ENCODE measurements around the gene IRS1.

Gene IRS1

GRCh38 chr2:226767056-226767813 lies 32.4 kb downstream of the IRS1 start:
- H3K4me3 Mint-ChIP-seq: no peak overlapping the region
- peaks cover 4% of the 10 kb centered on the region for H3K4me1 Mint-ChIP-seq (ENCODE audit: low read depth)
- no peaks in the 10 kb centered on the region for H3K36me3 Mint-ChIP-seq (ENCODE audit: low read depth)
- peaks cover 4% of the 10 kb centered on the region for H3K27me3 Mint-ChIP-seq
- peaks cover 8% of the 10 kb centered on the region for H3K9me3 Mint-ChIP-seq
- H3K27ac Mint-ChIP-seq: no peak overlapping the region
- intact Hi-C loops (cut with micrococcal nuclease): no loop called here

GRCh38 chr2:226766352-226767055 lies 33.1 kb downstream of the IRS1 start:
- Mint-ChIP-seq H3K36me3 (ENCODE audit: low read depth) (no peaks in the 10 kb centered on the region), H3K27ac (no peak overlapping the region), H3K9me3 (peaks cover 8% of the 10 kb centered on the region), H3K4me1 (ENCODE audit: low read depth) (no peaks in the 10 kb centered on the region), H3K4me3 (no peak overlapping the region), H3K27me3 (peaks cover 4% of the 10 kb centered on the region)
- intact Hi-C loops (cut with micrococcal nuclease): no loop called here

GRCh38 chr2:226763320-226763719 lies 36.3 kb downstream of the IRS1 start:
- no peak overlapping the region for H3K4me3 Mint-ChIP-seq
- no peak overlapping the region for H3K27ac Mint-ChIP-seq
- no peaks in the 10 kb centered on the region for H3K4me1 Mint-ChIP-seq (ENCODE audit: low read depth)
- H3K36me3 Mint-ChIP-seq (ENCODE audit: low read depth): no peaks in the 10 kb centered on the region
- H3K27me3 Mint-ChIP-seq: no peaks in the 10 kb centered on the region
- H3K9me3 Mint-ChIP-seq: peaks cover 8% of the 10 kb centered on the region
- intact Hi-C loops (cut with micrococcal nuclease): no loop called here

GRCh38 chr2:226761195-226761583 lies 38.4 kb downstream of the IRS1 start:
- Mint-ChIP-seq H3K4me1 (ENCODE audit: low read depth) (no peaks in the 10 kb centered on the region), H3K9me3 (peaks cover 8% of the 10 kb centered on the region), H3K27me3 (no peaks in the 10 kb centered on the region), H3K36me3 (ENCODE audit: low read depth) (no peaks in the 10 kb centered on the region), H3K4me3 (no peak overlapping the region), H3K27ac (no peak overlapping the region)
- intact Hi-C loops (cut with micrococcal nuclease): no loop called here

- no peak overlapping the region for H3K4me3 Mint-ChIP-seq
- peaks cover 8% of the 10 kb centered on the region for H3K9me3 Mint-ChIP-seq
- no peaks in the 10 kb centered on the region for H3K36me3 Mint-ChIP-seq (ENCODE audit: low read depth)
- intact Hi-C loops (cut with micrococcal nuclease): no loop called here
- H3K27me3 Mint-ChIP-seq: no peaks in the 10 kb centered on the region
- H3K4me1 Mint-ChIP-seq (ENCODE audit: low read depth): no peaks in the 10 kb centered on the region
- H3K27ac Mint-ChIP-seq: no peak overlapping the region
Observed at GRCh38 chr2:226760412-226761194, 39.0 kb downstream of the IRS1 start.

GRCh38 chr2:226759768-226760167 lies 39.9 kb downstream of the IRS1 start:
- no peak overlapping the region for H3K27ac Mint-ChIP-seq
- no peaks in the 10 kb centered on the region for H3K4me1 Mint-ChIP-seq (ENCODE audit: low read depth)
- no peaks in the 10 kb centered on the region for H3K36me3 Mint-ChIP-seq (ENCODE audit: low read depth)
- intact Hi-C loops (cut with micrococcal nuclease): no loop called here
- H3K9me3 Mint-ChIP-seq: peaks cover 8% of the 10 kb centered on the region
- H3K4me3 Mint-ChIP-seq: no peak overlapping the region
- no peaks in the 10 kb centered on the region for H3K27me3 Mint-ChIP-seq

GRCh38 chr2:226758921-226759640 lies 40.5 kb downstream of the IRS1 start:
- Mint-ChIP-seq H3K27ac (no peak overlapping the region), H3K4me3 (no peak overlapping the region), H3K27me3 (no peaks in the 10 kb centered on the region), H3K9me3 (peaks cover 2% of the 10 kb centered on the region), H3K36me3 (ENCODE audit: low read depth) (no peaks in the 10 kb centered on the region), H3K4me1 (ENCODE audit: low read depth) (no peaks in the 10 kb centered on the region)
- intact Hi-C loops (cut with micrococcal nuclease): no loop called here

GRCh38 chr2:226756131-226756530 lies 43.5 kb downstream of the IRS1 start:
- no peaks in the 10 kb centered on the region for H3K9me3 Mint-ChIP-seq
- no peaks in the 10 kb centered on the region for H3K36me3 Mint-ChIP-seq (ENCODE audit: low read depth)
- H3K27me3 Mint-ChIP-seq: no peaks in the 10 kb centered on the region
- no peak overlapping the region for H3K27ac Mint-ChIP-seq
- intact Hi-C loops (cut with micrococcal nuclease): no loop called here
- no peaks in the 10 kb centered on the region for H3K4me1 Mint-ChIP-seq (ENCODE audit: low read depth)
- H3K4me3 Mint-ChIP-seq: no peak overlapping the region

- Mint-ChIP-seq H3K27me3 (no peaks in the 10 kb centered on the region), H3K4me3 (no peak overlapping the region), H3K27ac (no peak overlapping the region), H3K9me3 (no peaks in the 10 kb centered on the region), H3K4me1 (ENCODE audit: low read depth) (no peaks in the 10 kb centered on the region), H3K36me3 (ENCODE audit: low read depth) (no peaks in the 10 kb centered on the region)
- intact Hi-C loops (cut with micrococcal nuclease): no loop called here
Observed at GRCh38 chr2:226755631-226756030, 44.0 kb downstream of the IRS1 start.

GRCh38 chr2:226754821-226755604 lies 44.6 kb downstream of the IRS1 start:
- H3K4me1 Mint-ChIP-seq (ENCODE audit: low read depth): no peaks in the 10 kb centered on the region
- H3K9me3 Mint-ChIP-seq: no peaks in the 10 kb centered on the region

GRCh38 chr2:226752887-226753286 lies 46.7 kb downstream of the IRS1 start:
- Mint-ChIP-seq H3K4me3 (no peak overlapping the region), H3K4me1 (ENCODE audit: low read depth) (no peaks in the 10 kb centered on the region), H3K9me3 (no peaks in the 10 kb centered on the region), H3K36me3 (ENCODE audit: low read depth) (no peaks in the 10 kb centered on the region), H3K27me3 (no peaks in the 10 kb centered on the region), H3K27ac (no peak overlapping the region)
- intact Hi-C loops (cut with micrococcal nuclease): no loop called here

More at GRCh38 chr2:226754821-226755604, 44.6 kb downstream of the IRS1 start:
- Mint-ChIP-seq H3K27ac (no peak overlapping the region), H3K4me3 (no peak overlapping the region), H3K36me3 (ENCODE audit: low read depth) (no peaks in the 10 kb centered on the region), H3K27me3 (no peaks in the 10 kb centered on the region)
- intact Hi-C loops (cut with micrococcal nuclease): no loop called here

- Mint-ChIP-seq H3K36me3 (ENCODE audit: low read depth) (no peaks in the 10 kb centered on the region), H3K4me1 (ENCODE audit: low read depth) (no peaks in the 10 kb centered on the region), H3K4me3 (no peak overlapping the region), H3K27me3 (peaks cover 5% of the 10 kb centered on the region), H3K9me3 (no peaks in the 10 kb centered on the region), H3K27ac (no peak overlapping the region)
- intact Hi-C loops (cut with micrococcal nuclease): no loop called here
Observed at GRCh38 chr2:226747288-226747687, 52.3 kb downstream of the IRS1 start.

GRCh38 chr2:226746196-226746800 lies 53.3 kb downstream of the IRS1 start:
- Mint-ChIP-seq H3K9me3 (no peaks in the 10 kb centered on the region), H3K36me3 (ENCODE audit: low read depth) (no peaks in the 10 kb centered on the region), H3K4me3 (no peak overlapping the region), H3K27me3 (peaks cover 9% of the 10 kb centered on the region), H3K27ac (no peak overlapping the region), H3K4me1 (ENCODE audit: low read depth) (no peaks in the 10 kb centered on the region)
- intact Hi-C loops (cut with micrococcal nuclease): no loop called here
